Activated CD8-positive, alpha-beta memory T cell treated with anti-CD3 and anti-CD28 coated beads, Interleukin-2, amount 50 U/mL, for 1 hour (primary cell): Measurements from ENCODE around the gene FTO.

Experiments
- DNase-seq: peaks from one replicate; pipeline ENCODE4 v3.0.0-alpha.2; 2020; ENCODE audit errors: extremely low read depth

FTO gene

GRCh38 chr16:54121539-54122295, 417.8 kb downstream of the FTO start:
- DNase-seq: no peak

GRCh38 chr16:54123766-54124165, 419.8 kb downstream of the FTO start:
- no peak for DNase-seq

- no peak for DNase-seq
These were observed 422.0 kb downstream of the FTO start for GRCh38 chr16:54125751-54126655.

- DNase-seq: no peak
These were observed 423.0 kb downstream of the FTO start for GRCh38 chr16:54126907-54127306.

GRCh38 chr16:54128629-54129234, 424.8 kb downstream of the FTO start:
- no peak for DNase-seq

- DNase-seq: no peak
These were observed 425.9 kb downstream of the FTO start for GRCh38 chr16:54129810-54130209.

- no peak for DNase-seq
These were observed 431.7 kb downstream of the FTO start for GRCh38 chr16:54135361-54136275.

- no peak for DNase-seq
These were observed 432.3 kb downstream of the FTO start for GRCh38 chr16:54136276-54136625.

GRCh38 chr16:54140057-54140787, 436.3 kb downstream of the FTO start:
- DNase-seq: no peak

GRCh38 chr16:54140788-54141136, 436.8 kb downstream of the FTO start:
- no peak for DNase-seq

GRCh38 chr16:54142787-54143186, 438.8 kb downstream of the FTO start:
- no peak for DNase-seq

GRCh38 chr16:54143410-54143809, 439.5 kb downstream of the FTO start:
- DNase-seq: no peak

GRCh38 chr16:54143934-54144571, 440.1 kb downstream of the FTO start:
- DNase-seq: no peak

- DNase-seq: no peak
These were observed 440.6 kb downstream of the FTO start for GRCh38 chr16:54144572-54144947.

GRCh38 chr16:54145881-54146280, 441.9 kb downstream of the FTO start:
- no peak for DNase-seq

GRCh38 chr16:54148974-54149373, 445.0 kb downstream of the FTO start:
- DNase-seq: no peak

GRCh38 chr16:54150861-54151260, 446.9 kb downstream of the FTO start:
- DNase-seq: no peak

GRCh38 chr16:54152362-54153239, 448.6 kb downstream of the FTO start:
- DNase-seq: no peak

- no peak for DNase-seq
These were observed 449.4 kb downstream of the FTO start for GRCh38 chr16:54153240-54153934.
